HG02943 (cell line): Measurements from ENCODE around the gene PLA2G12B.

Source experiments
- ATAC-seq: cut with Tn5 transposase; IDR thresholded peaks from one replicate; pipeline ENCODE4 v1.9.1; 2021; ENCODE audit warnings: mild to moderate bottlenecking, low read depth, moderate library complexity; ENCODE audit not compliant: unreplicated experiment

The PLA2G12B gene

DNA sequence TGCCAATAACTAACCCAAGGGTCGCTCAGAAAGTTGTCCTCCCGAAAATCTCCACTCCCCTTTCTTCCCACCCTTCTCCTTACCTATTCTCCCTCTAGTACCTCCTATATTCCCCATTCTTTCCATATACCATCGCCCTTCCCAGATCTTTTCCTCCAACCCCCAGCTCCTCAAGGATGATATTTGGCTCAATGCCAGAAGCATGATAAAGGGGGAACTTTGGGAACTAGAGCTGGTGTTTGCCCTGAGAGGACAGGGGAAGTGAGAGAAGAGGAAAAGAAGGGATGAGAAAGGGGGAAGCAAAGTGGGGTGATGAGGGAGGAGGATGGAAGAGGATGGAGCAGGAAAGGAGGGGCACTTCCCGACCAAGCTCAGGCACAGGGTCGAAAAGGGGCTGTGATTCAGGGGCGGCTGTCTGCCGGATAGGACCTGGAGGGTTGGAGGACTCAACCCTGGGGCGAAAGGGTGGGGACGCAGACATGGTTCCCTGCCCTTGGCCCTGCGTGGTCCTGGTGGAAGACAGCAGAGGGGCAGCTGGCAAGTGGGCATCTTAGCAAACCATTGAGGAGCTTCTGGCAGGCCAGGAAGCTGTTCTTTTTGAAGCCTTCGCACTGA is 59.3 kb downstream of the PLA2G12B start:
- no peak for ATAC-seq

GRCh38 chr10:72893136-72893798 is 61.3 kb downstream of the PLA2G12B start, which contains the start of gene OIT3:
TSS of gene OIT3 (plus strand) at chr10:72893739. CDS start at chr10:72893799, 60 bp downstream.
- ATAC-seq, result no peak

DNA sequence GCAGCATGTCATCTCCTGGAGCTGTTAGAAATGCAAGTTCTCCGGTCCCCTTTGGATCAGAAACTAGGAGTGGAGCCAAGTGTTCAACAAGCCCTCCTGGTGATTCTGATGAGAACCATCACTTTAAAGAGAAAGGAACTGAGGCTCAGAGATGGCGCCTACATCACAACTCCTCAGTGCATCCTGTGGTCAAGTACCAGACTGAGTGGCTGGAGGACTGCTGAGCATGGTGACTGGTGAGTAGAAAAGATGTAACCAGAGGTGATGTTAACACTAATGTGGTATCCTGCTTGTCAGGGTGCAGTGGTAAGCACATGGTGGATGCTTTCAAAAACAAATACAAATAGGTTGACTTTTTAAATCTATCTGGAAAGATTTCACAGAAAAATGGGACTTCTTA is 64.5 kb downstream of the PLA2G12B start:
- no peak for ATAC-seq

- ATAC-seq, result no peak
These were observed 65.2 kb downstream of the PLA2G12B start for GRCh38 chr10:72889391-72889831.

DNA sequence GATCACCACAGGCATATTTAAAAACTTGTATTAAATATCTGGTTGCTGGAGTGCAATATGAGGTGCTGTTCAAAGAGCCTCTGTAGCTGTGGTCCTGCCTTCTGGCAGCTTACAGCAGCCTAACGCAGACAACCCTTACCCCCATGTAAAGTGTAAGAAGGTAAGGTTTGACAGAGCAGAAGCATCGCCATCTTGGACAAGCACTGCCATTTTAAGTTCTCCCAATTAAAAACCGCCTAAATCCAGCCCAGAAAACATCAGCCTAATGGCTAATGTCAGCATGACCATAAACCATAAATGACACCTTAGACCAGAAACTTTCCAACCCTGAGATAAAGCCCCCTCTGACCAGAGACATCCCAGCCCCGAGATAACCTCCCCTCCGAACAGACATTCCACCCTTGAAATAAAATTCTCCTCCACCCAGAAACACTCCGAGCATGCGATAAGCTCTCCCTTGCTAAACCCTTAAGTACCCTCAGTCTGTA is 66.4 kb downstream of the PLA2G12B start:
- no peak for ATAC-seq

GRCh38 chr10:72887043-72887442 is 67.6 kb downstream of the PLA2G12B start:
- no peak for ATAC-seq

DNA sequence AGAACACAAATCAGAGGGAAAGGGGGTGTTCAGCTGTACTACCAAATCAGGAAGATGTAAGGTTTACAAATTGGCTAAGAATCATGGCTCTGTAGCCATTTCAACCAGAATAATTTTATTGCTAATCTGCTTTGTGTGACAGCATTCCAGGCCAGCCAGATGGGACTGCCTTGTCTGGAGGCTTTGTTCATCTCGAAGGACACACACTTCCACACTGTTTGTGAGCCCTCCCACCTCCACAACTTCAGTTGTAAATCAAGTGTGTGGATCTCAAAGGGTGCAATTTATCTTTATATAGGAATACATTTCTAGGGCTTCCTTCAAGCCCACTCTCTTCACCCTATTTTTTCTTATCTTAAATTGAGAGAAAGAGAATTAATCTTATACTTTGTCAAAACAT is 68.0 kb downstream of the PLA2G12B start:
- no peak for ATAC-seq

DNA sequence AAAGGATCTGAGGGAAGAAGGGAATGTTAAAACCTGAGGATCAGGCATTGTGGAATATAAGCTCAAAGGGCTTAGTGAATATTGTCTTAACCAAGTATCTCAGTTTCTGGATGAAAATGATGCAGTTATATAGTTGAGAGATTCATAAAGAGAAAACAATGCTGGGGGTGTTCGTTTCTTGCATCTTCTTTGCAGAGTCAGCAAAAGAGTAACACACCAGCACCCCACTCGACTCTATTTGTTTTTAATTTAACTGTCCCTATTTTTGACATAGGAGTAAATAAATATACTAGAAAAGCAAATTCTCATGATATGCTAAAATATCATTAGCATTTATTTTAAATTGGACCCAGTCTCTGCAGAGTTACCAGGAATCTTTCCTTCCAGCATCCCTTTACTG is 68.7 kb downstream of the PLA2G12B start:
- no peak for ATAC-seq
